Astrocyte (in vitro differentiated cells and primary cell): ENCODE measurements around the gene DCLK1.

ENCODE experiments used
- EZH2 ChIP-seq: IDR thresholded peaks from 2 replicates; pipeline ENCODE4 v1.6.1; 2012; ENCODE audit warnings: mild to moderate bottlenecking, low read length, inconsistent platforms; ENCODE audit not compliant: insufficient read depth
- TF ChIP-seq, protein P1 (sequence below): IDR thresholded peaks from 2 replicates; pipeline ENCODE4 v1.5.1; 2011; ENCODE audit warnings: low read depth, mild to moderate bottlenecking, inconsistent platforms, low read length, moderate library complexity; ENCODE audit not compliant: insufficient read depth

DNA sequence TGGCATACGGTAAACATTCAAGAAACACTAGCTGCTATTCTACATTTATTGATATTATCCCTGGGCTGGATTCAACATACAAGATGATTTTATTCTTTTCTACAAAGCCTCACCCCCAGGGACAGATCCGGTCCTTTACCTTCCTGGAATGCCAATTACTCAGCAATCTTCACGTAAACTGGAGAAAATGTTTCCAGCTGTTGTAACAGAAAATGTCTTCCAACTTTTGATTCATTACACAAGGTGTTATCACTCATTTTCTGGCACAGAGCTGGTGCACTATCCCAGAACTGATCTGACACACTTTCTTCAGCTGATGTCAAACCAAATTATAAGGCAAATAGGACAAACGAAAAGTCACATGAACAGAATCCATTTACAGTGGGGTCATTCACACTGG is 33.1 kb downstream of the DCLK1 start:
- TF ChIP-seq, protein P1, sequence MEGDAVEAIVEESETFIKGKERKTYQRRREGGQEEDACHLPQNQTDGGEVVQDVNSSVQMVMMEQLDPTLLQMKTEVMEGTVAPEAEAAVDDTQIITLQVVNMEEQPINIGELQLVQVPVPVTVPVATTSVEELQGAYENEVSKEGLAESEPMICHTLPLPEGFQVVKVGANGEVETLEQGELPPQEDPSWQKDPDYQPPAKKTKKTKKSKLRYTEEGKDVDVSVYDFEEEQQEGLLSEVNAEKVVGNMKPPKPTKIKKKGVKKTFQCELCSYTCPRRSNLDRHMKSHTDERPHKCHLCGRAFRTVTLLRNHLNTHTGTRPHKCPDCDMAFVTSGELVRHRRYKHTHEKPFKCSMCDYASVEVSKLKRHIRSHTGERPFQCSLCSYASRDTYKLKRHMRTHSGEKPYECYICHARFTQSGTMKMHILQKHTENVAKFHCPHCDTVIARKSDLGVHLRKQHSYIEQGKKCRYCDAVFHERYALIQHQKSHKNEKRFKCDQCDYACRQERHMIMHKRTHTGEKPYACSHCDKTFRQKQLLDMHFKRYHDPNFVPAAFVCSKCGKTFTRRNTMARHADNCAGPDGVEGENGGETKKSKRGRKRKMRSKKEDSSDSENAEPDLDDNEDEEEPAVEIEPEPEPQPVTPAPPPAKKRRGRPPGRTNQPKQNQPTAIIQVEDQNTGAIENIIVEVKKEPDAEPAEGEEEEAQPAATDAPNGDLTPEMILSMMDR = no peak
- no peak for TF ChIP-seq EZH2
